HG03460 (cell line): ENCODE results near the gene KCNJ14.

Experiments used
- ATAC-seq: cut with Tn5 transposase; IDR thresholded peaks from one replicate; pipeline ENCODE4 v1.9.1; 2021; ENCODE audit not compliant: unreplicated experiment

The KCNJ14 gene

DNA sequence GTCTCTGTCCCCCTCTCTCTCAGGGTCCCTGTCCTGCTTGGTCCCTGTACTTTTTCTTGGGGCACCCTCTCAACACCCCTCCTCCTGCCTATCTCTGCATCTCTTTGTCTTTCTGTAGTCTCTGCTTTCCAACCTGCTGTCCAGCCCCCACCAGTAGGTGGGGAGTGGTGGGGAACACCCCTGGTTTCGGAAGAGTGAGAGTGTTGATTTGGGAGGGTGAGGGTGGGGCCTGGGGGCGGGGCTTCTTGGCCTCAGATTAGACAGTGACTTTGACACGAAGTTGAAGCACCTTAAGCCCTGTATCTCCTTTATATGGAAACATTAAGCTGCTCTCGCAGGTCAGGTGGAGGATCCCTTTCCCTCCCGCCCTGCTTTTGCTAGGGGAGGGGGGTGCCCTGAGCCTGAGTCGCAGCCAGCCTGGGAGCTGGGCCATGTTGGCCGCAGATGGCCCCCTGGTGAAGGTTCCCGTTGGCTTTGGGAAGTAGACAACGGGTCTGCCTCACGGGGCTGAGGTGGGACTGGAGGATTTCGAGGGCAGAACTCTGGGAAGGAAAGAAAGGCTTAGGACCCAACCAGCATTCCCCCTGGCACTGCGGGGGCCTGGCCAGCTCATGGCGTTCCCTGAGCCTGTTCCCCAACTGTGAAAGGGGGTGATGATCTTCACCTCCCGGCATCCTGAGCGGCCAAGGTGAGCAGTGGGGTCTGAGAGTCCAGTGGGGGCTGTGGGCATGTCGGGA, at the start of gene KCNJ14:
Gene KCNJ14, plus strand, starts transcription at position 404 of the 737 bp plus-strand sequence. CDS start 6,151 bp downstream, outside the sequence.
- ATAC-seq: no peak

- no peak for ATAC-seq
These were observed 49.5 kb upstream of the KCNJ14 start for GRCh38 chr19:48405850-48406249.

DNA sequence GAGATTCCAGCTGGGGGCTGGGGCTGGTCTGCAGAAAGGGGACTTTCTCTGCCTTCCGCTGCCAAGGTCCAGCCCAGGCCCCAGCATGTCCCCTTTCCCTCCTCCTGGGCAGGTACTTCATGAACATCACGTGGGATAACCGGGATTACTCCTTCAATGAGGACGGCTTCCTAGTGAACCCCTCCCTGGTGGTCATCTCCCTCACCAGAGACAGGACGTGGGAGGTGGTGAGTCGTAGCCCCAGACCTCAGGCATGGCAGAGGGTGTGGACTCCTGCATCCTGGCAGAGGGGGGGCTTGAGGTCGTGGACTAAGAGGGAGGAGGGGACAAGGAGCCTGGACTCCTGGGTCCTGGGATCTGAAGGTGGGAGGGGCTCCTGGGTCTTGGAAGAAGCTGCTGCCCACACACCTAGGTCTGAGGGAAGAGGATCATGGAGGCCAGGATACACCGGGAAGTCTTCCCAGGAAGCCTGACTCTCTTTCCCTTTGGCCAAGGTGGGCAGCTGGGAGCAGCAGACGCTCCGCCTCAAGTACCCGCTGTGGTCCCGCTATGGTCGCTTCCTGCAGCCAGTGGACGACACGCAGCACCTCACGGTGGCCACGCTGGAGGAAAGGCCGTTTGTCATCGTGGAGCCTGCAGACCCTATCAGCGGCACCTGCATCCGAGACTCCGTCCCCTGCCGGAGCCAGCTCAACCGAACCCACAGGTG, 41.3 kb upstream of the KCNJ14 start:
- ATAC-seq: no peak

DNA sequence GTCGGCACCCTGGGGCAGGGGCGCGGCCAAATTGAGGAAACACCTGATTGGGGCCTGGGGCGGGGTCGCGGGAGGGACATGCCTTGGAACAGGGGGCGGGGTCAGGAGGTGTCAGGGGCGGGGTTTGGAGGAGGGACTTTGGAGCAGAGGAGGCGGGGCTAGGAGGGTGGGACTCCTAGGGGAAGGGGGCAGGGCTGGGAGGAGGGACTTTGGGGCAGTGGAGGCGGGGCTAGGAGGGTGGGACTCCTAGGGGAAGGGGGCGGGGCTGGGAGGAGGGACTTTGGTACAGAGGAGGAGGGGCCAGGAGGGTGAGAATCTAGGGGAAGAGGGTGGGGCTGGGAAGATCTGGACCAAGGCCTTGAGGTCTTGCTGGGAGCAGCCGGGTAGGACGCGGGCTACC, 40.0 kb upstream of the KCNJ14 start:
- ATAC-seq: no peak

DNA sequence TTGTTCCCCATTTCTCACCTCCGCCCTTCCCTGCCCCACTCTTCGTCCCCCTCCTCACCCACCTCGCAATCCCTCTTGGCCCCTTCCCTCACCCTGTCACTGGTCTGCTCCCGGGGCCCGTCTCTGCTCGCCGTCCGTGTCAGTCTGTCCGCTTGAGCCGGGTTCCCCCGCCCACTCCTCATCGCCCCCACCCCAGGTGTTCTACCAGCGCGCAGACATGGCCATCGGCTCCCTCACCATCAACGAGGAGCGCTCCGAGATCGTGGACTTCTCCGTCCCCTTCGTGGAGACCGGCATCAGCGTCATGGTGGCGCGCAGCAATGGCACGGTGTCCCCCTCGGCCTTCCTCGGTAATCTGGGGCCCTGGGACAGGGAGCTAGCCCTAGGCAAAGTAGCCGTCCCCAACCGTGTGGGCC, 39.6 kb upstream of the KCNJ14 start:
- ATAC-seq: no peak

- ATAC-seq: no peak
These were observed 38.0 kb upstream of the KCNJ14 start for GRCh38 chr19:48417421-48417820.

DNA sequence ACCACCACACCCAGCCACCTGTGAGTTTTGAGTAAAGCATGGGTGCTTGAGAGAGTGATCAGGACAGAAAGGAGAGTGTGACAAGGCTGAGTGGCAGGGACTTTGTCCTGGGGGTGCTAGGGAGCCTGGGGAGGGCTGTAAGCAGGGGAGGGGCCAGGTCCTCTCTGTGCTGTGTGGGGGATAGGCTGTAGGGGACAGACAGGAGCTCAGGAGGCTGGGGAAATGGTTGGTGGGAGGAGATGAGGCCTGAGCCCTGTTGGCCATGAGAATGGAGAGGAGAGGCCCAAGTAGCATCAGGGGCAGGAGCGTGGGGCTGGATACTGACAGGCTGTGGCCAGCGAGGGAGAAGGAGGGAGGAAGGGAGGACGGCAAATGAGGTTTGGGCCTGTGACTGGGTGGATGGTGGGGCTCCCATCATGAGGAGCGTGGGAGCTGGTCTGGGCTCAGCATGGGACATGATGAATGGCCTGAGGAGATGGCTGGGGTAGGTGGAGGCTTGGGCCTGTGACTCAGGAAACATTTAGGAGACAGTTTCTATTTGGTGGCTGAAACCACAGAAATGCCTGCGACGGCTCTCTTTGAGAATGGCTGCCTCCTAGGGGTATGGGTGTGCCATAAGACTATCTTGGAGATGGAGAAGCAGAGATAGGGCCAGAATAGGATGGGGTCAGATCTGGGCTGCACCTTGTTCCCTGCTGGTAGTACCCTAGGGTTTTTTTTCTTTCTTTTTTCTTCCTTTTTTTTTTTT, 36.9 kb upstream of the KCNJ14 start:
- ATAC-seq: no peak

DNA sequence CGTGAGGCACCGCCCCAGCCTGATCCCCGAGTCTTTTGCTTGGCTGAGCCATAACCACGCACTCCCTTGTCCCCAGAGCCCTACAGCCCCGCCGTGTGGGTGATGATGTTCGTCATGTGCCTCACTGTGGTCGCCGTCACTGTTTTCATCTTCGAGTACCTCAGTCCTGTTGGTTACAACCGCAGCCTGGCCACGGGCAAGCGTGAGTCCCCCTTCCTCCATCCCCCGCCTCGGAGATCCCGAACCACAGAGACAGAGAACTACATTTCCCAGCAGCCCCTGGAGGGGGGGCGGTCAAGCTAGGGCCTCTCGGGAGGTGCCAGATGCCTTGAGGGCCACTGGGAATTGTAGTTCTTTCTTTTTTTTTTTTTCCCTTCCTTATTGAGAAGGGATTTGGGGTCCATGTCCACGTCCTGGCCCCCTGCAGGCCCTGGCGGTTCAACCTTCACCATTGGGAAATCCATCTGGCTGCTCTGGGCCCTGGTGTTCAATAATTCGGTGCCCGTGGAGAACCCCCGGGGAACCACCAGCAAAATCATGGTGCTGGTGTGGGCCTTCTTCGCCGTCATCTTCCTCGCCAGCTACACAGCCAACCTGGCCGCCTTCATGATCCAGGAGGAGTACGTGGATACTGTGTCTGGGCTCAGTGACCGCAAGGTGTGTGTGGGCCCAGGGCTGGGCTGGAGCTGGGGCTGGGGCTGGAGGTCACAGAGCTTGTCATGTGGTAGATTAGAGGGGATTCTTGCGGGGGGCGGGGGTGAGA, 36.0 kb upstream of the KCNJ14 start:
- no peak for ATAC-seq

DNA sequence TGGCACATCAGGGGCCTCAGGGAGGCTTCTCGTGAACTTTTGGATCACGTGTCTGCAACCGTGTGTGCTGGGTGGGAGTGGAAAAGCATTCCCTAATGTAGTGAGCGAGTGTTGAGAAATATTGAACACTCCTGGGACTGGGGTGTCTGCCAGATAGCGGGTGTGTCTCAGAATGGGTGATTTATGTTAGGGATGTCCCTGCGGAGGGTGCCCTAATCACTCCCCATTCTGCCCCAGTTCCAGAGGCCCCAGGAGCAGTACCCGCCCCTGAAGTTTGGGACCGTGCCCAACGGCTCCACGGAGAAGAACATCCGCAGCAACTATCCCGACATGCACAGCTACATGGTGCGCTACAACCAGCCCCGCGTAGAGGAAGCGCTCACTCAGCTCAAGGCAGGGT, 33.8 kb upstream of the KCNJ14 start:
- ATAC-seq: no peak

- no peak for ATAC-seq
These were observed 30.6 kb upstream of the KCNJ14 start for GRCh38 chr19:48424694-48425219.

- ATAC-seq: no peak
These were observed 26.7 kb upstream of the KCNJ14 start for GRCh38 chr19:48428670-48429069.

GRCh38 chr19:48433337-48433736, 22.0 kb upstream of the KCNJ14 start:
- ATAC-seq: no peak

GRCh38 chr19:48436586-48436985, 18.8 kb upstream of the KCNJ14 start:
- no peak for ATAC-seq

DNA sequence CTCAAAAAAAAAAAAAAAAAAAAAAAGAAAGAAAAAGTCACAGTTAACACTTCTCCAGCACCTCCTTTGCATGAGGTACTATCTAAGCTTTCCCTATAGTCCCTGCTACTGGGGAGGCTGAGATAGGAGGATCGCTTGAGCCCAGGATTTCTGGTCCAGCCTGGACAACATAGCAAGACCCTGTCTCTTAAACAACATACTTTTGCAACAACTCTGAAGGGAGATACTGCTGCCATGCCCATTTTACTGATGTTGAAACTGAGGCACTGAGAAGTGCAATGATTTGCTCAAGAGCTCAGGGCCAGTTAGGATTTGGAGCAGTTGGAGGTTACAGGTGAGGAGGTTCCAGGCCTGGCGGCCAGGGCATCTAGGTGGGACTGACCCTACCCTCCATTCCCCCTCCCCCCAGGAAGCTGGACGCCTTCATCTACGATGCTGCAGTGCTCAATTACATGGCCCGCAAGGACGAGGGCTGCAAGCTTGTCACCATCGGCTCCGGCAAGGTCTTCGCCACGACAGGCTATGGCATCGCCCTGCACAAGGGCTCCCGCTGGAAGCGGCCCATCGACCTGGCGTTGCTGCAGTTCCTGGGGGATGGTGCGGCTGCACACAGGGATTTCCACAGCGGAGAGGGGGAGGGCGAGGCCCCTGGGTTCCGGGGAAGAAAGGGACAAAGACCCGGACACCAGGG, 13.9 kb upstream of the KCNJ14 start:
- no peak for ATAC-seq

- no peak for ATAC-seq
These were observed 13.0 kb upstream of the KCNJ14 start for GRCh38 chr19:48442116-48443035.

GRCh38 chr19:48443256-48443655, 12.1 kb upstream of the KCNJ14 start:
- ATAC-seq: no peak

DNA sequence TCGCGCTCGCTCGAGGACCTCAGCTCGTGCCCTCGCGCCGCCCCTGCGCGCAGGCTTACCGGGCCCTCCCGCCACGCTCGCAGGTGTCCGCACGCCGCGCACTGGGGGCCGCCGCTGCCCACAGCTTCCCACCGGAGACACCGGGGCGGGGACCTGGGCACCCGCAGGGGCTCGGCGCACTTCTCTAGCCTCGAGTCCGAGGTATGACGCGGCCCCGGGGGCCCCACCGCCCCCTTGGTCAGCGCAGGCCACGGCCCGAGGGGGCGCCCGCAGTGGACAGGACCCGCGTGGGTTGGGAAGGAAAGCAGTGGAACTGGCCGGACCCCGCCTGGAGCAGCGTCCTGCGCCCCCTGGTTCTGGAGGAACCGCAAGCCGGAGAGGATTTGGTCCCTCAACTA, 11.6 kb upstream of the KCNJ14 start:
- ATAC-seq: no peak

- no peak for ATAC-seq
These were observed 11.0 kb upstream of the KCNJ14 start for GRCh38 chr19:48444129-48444935.

- no peak for ATAC-seq
These were observed 10.5 kb upstream of the KCNJ14 start for GRCh38 chr19:48444936-48445200.
